GM19193 (cell line): ENCODE data around the gene SLC1A3.

Experiments used
- POLR2A ChIP-seq: IDR thresholded peaks from 4 replicates; pipeline ENCODE4 v1.6.1; 2011; ENCODE audit not compliant: insufficient read depth, insufficient read length; ENCODE audit errors: extremely low read depth

The SLC1A3 gene

GRCh38 chr5:36596756-36597155 lies 9.7 kb upstream of the SLC1A3 start:
- no peak for TF ChIP-seq POLR2A

- no peak for TF ChIP-seq POLR2A
These were observed 8.4 kb upstream of the SLC1A3 start for GRCh38 chr5:36598045-36598444.

GRCh38 chr5:36599986-36600779 lies 6.2 kb upstream of the SLC1A3 start:
- TF ChIP-seq POLR2A: no peak

GRCh38 chr5:36600917-36601527 lies 5.4 kb upstream of the SLC1A3 start:
- TF ChIP-seq POLR2A: no peak

- no peak for TF ChIP-seq POLR2A
These were observed 3.6 kb upstream of the SLC1A3 start for GRCh38 chr5:36602704-36603321.

GRCh38 chr5:36605241-36605640 lies 1.2 kb upstream of the SLC1A3 start:
- TF ChIP-seq POLR2A: no peak

GRCh38 chr5:36606036-36606427 lies 374 bp upstream of the SLC1A3 start:
- no peak for TF ChIP-seq POLR2A

- TF ChIP-seq POLR2A: no peak
These were observed 737 bp downstream of the SLC1A3 start for GRCh38 chr5:36607114-36607571.

- TF ChIP-seq POLR2A: no peak
These were observed 1.7 kb downstream of the SLC1A3 start for GRCh38 chr5:36607838-36608783.

- no peak for TF ChIP-seq POLR2A
These were observed 4.2 kb downstream of the SLC1A3 start for GRCh38 chr5:36610621-36611020.

GRCh38 chr5:36611520-36612274 lies 5.3 kb downstream of the SLC1A3 start:
- no peak for TF ChIP-seq POLR2A

- TF ChIP-seq POLR2A: no peak
These were observed 6.8 kb downstream of the SLC1A3 start for GRCh38 chr5:36613241-36613640.

- no peak for TF ChIP-seq POLR2A
These were observed 7.6 kb downstream of the SLC1A3 start for GRCh38 chr5:36613771-36614656.
